ENCODE measurements around the gene ISY1.
"Not testable (repeated sequence)": the region's sequence is repeated elsewhere in the genome, so short reads cannot be mapped to it uniquely, and the experiment has no call there.

The ISY1 gene

GRCh38 chr3:129160891-129161859 lies at the start of gene ISY1:
Gene ISY1 (minus strand): TSS chr3:129161063. CDS start chr3:129160975, 88 bp downstream.
- peak; percentile 81 to 84 (median 84) for DNase-seq (ENCODE audit: low read depth in 2 of 3, low spot score in 1 of 3)

DNA sequence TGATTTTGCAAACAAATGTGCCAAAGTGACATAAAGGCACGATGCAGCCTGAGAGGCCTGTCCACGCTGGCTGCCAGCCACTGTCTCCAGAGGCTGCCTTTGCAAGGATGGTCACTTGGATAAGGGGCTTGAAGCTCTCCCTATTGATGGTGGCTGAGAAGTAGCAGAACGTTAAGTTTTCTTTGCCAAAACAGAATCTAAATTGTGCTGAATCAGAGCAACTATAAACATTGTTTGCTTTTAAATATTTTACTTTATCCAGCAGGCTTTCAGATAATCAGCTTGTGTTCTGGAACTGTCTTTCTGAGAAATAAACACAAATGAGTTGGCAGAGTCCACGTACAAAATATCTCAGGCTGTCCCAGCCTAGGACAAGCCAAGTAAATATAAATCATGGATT lies 46.6 kb upstream of the ISY1 start:
- DNase-seq (ENCODE audit: low read depth in 2 of 3, low spot score in 1 of 3): no peak

- DNase-seq (ENCODE audit: low read depth in 2 of 3, low spot score in 1 of 3): no peak
Observed at GRCh38 chr3:129205109-129205832, 44.4 kb upstream of the ISY1 start.

- DNase-seq (ENCODE audit: low read depth in 2 of 3, low spot score in 1 of 3): no peak
Observed at GRCh38 chr3:129204473-129204872, 43.6 kb upstream of the ISY1 start.

- no peak for DNase-seq (ENCODE audit: low read depth in 2 of 3, low spot score in 1 of 3)
Observed at GRCh38 chr3:129199366-129199765, 38.5 kb upstream of the ISY1 start.

- no peak for DNase-seq (ENCODE audit: low read depth in 2 of 3, low spot score in 1 of 3)
Observed at GRCh38 chr3:129197321-129197720, 36.5 kb upstream of the ISY1 start.

DNA sequence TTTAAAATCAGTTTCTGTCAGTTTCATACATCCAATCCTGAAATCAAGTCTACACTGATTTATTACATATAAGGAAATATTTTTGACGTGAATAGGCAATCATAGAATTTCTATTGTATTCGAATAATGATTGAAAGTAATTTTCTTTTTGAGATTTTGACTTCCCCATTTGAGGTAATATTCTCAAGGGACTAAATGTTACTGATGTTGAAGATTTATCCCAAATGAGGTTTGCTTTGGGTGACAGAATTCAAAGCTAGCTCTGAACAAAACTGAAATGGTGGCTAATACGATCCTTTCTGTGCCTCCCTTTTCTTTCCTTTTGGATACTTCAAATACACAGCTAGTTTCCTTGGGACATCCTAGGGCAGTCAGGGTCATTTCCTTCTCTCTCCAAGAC lies 35.7 kb upstream of the ISY1 start:
- no peak for DNase-seq (ENCODE audit: low read depth in 2 of 3, low spot score in 1 of 3)

GRCh38 chr3:129195731-129196256 lies 34.9 kb upstream of the ISY1 start:
- DNase-seq (ENCODE audit: low read depth in 2 of 3, low spot score in 1 of 3): no peak

DNA sequence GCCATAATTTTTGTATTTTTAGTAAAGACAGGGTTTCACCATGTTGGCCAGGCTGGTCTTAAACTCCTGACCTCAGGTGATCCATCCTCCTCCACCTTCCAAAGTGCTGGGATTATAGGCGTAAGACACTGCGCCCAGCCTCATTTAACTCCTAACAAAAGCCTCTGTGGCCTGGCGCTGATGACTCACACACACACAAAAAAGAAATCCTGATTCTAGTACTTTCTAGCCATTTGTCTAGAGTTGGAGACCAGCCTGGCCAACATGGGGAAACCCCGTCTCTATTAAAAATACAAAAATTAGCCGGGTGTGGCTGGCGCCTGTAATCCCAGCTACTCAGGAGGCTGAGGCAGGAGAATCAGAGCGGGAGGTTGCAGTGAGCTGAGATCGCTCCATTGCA lies 28.9 kb upstream of the ISY1 start:
- DNase-seq (ENCODE audit: low read depth in 2 of 3, low spot score in 1 of 3): not testable (repeated sequence)

DNA sequence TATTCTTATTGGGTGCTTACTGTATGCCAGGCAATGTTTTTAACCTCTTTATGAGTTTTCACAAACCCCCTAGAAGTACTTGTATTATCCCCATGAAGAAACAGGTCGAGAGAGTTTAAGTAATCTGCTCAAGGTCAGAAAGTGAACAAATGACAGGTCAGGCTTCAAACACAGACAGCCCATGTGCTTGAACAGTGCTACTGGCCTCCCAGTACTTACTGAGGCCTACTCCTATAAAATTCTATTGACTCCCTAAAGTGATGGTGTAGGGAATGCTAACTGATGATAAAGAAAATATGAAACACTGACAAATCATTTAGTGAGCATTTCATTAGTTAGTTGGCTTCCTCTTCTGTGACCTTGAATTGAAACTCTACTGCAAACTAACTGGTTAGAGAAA lies 27.0 kb upstream of the ISY1 start:
- DNase-seq (ENCODE audit: low read depth in 2 of 3, low spot score in 1 of 3): no peak

GRCh38 chr3:129185783-129186182 lies 24.9 kb upstream of the ISY1 start:
- DNase-seq (ENCODE audit: low read depth in 2 of 3, low spot score in 1 of 3): no peak

- DNase-seq (ENCODE audit: low read depth in 2 of 3, low spot score in 1 of 3): not testable (repeated sequence)
Observed at GRCh38 chr3:129184784-129185542, 24.1 kb upstream of the ISY1 start.

DNA sequence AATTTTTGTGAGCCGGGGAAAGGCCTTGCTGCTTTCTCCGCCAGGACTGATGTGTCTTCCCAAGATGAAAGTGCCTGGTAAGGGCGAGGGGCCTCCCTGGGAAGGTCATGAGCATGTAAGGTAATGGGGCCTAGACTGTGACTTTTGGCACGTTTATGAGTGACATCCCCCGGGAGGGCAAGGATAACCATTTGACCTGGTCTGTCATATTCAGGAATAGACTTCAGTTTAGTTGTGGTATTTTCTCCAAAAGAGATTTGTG lies 23.5 kb upstream of the ISY1 start:
- DNase-seq (ENCODE audit: low read depth in 2 of 3, low spot score in 1 of 3): no peak

DNA sequence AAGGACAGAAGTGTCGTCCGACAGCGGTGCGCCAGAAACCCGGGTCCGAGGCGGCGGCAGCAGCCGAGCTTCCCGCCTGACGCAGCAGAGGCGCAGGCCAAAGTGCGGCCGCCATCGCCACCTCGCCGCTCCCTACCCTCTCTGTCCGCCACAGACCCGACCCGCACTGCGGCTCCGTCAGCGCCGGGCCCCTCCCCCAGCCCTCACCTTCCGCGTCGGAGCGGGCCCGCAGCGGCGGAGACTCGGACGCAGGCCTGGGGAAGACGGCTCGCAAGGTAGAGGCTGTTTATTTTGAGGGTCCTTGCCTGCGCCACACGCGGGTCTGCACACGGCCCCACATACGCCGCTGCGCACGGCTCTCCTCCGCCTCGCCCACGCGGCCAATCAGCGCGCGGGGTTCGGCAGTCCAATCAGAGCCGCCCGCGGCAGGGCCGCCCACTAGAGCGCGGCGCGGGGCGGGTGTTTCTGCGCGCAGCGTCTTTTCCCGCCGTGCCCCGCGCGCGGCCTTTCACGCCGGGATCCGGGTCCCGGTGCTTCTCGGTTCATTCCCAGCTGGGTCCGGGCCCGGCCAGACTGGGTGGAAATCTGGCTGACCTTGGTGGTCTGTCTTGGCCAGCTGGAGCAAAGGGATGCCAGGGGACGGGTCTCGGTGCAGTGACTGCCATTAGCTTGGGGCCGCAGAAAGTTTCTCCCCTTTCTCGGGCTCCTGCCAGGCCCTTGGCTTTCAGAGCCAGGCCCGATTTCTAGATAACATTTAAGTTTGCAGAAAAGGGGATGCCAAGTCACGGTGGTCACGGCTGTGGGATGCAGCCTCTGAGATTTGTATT lies 22.9 kb upstream of the ISY1 start, which contains the start of gene CNBP:
CNBP (minus strand) TSS at position 328 of the 827 bp plus-strand sequence. CDS start 12,139 bp downstream, outside the sequence.
- peak; percentile 82 to 90 (median 88) for DNase-seq (ENCODE audit: low read depth in 2 of 3, low spot score in 1 of 3)

GRCh38 chr3:129182390-129183185 lies 21.7 kb upstream of the ISY1 start:
- peak in 1 of 3 donors; percentile 32 for DNase-seq (ENCODE audit: low read depth in 2 of 3, low spot score in 1 of 3)

- no peak for DNase-seq (ENCODE audit: low read depth in 2 of 3, low spot score in 1 of 3)
Observed at GRCh38 chr3:129181819-129182218, 21.0 kb upstream of the ISY1 start.

- DNase-seq (ENCODE audit: low read depth in 2 of 3, low spot score in 1 of 3): no peak
Observed at GRCh38 chr3:129180461-129180860, 19.6 kb upstream of the ISY1 start.

DNA sequence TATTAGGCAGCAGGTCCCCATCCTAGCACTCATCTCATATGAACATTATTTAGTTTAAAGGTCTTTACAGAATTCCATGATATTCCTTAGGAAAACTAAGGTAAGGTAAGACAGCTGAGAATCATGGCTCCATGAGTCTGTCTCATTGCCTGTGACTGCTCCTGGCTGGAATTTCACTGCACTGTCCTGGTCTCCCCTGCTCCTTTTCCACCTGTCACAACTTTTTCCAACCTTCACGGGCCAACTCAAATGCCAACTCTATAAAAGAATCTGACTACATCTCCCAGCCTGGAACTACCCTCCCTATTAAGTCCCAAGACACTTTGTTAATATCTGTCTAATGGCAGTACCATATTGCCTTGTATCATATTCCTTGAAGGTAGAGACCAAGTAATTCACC lies 15.2 kb upstream of the ISY1 start:
- no peak for DNase-seq (ENCODE audit: low read depth in 2 of 3, low spot score in 1 of 3)

DNA sequence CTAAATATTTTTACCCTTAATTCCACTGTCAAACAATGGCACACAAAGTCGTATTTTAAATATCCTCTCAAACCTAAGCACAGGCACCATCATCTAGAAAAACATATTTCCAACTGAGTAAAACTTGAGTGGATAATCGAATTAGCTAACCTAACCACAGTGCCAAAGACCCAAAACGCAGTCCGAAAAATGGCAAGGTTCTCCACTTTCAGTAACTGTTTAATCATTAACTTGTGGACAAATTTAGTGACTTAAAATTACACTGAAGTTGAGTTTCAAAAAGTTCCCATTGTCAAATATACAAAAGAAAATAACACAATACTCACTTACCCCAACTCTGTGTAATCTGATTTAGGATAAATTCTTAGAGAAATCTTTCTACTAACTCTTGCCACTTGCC lies 12.9 kb upstream of the ISY1 start:
- DNase-seq (ENCODE audit: low read depth in 2 of 3, low spot score in 1 of 3): no peak

DNA sequence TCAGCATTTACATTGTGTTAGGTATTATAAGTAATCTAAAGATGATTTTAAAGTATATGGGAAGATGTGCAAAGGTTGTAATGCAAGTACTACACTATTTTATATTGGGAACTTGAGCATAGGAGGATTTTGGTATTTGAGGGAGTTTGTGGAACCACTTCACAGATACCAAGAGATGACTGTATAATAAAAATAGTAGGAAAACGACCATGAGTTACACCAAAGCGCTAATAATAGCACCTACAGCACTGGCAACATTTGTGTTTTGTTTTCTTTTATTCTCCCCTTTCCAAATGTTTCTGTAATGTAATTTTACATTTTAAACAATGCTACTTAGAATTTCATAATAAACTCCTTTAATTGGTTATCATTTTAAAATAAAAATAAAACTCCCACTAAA lies 12.3 kb upstream of the ISY1 start:
- no peak for DNase-seq (ENCODE audit: low read depth in 2 of 3, low spot score in 1 of 3)

Measured in stimulated activated CD4-positive, alpha-beta T cell treated with anti-CD3 and anti-CD28 coated beads, Interleukin-12 subunit alpha, Interleukin-12 subunit beta, amount 100 ng/mL, for 48 hours (primary cell).